ENCODE results near the gene UPF1. TPM values are rescaled to one million over a fixed set of nuclear protein-coding genes. Genes with fewer than 3 reads are reported as not detected.

UPF1 gene
- total RNA-seq, 6 donors from 2014 or later: 68.9 to 157 (median 86.3) TPM

- 79 to 84% methylated on average over 17 of the region's 17 CpGs for WGBS, 2 donors
- Histone ChIP-seq H3K36me3 (peaks cover 34 to 67% (median 63%) of the 10 kb centered on the region in 4 donors), H3K9me3 (no peaks in the 10 kb centered on the region), H3K4me1 (peaks cover 15 to 37% (median 18%) of the 10 kb centered on the region in 4 donors), H3K27me3 (peaks cover 0 to 14% (median 0%) of the 10 kb centered on the region in 4 donors), H3K4me3 (no peak overlapping the region), H3K27ac (no peak overlapping the region)
- ATAC-seq (ENCODE audit: low FRiP score in 2 of 2) (no peak), DNase-seq (no peak)
- TF ChIP-seq POLR2A (IDR thresholded peaks at IDR 0.05) (no peak), POLR2AphosphoS5 (IDR thresholded peaks at IDR 0.05) (no peak), CTCF (IDR thresholded peaks at IDR 0.05) (peak in 2 of 6 experiments; percentile 13 to 24)
Measured at GRCh38 chr19:18866800-18867123, 35.0 kb downstream of the UPF1 start.

DNA sequence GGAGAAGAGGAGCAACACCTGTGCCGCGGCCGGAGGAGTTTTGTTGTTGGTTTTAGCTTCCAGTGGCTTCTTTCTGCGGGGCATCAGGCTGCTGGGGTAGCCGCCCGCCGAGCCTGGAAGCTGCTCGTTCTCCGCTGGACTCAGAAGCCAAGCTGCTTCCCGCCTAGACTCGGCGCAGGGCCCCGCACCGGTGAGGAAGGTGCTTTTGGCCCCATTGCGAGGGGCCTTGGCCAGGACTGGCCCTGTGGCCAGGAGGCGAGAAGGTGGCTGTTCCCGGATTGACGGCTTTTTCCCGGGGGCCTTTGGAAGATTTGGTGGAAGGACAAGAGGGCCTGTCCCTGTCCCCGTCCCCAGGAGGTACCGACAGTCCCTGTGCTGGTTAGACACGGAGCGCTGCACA, 35.4 kb downstream of the UPF1 start:
- ATAC-seq (ENCODE audit: low FRiP score in 2 of 2) (no peak), DNase-seq (peak in 1 of 2 donors; percentile 74)
- TF ChIP-seq CTCF (IDR thresholded peaks at IDR 0.05) (no peak), POLR2A (IDR thresholded peaks at IDR 0.05) (no peak), POLR2AphosphoS5 (IDR thresholded peaks at IDR 0.05) (no peak), EP300 (IDR thresholded peaks at IDR 0.05) (no peak)
- WGBS, 2 donors: 96% methylated on average over 12 to 23 of the region's 23 CpGs
- H3K27ac ChIP-seq: no peak overlapping the region
- H3K27me3 ChIP-seq: peaks cover 0 to 14% (median 0%) of the 10 kb centered on the region in 4 donors
- peaks cover 15 to 37% (median 18%) of the 10 kb centered on the region in 4 donors for H3K4me1 ChIP-seq
- no peak overlapping the region for H3K4me3 ChIP-seq
- peaks cover 29 to 63% (median 59%) of the 10 kb centered on the region in 4 donors for H3K36me3 ChIP-seq
- no peaks in the 10 kb centered on the region for H3K9me3 ChIP-seq

- no peak overlapping the region for H3K27ac ChIP-seq
- H3K4me1 ChIP-seq: peaks cover 15 to 37% (median 18%) of the 10 kb centered on the region in 4 donors
- H3K36me3 ChIP-seq: peaks cover 27 to 57% (median 54%) of the 10 kb centered on the region in 4 donors
- H3K4me3 ChIP-seq: no peak overlapping the region
- no peak for ATAC-seq (ENCODE audit: low FRiP score in 2 of 2)
- TF ChIP-seq CTCF (IDR thresholded peaks at IDR 0.05): no peak
- no peak for TF ChIP-seq POLR2AphosphoS5 (IDR thresholded peaks at IDR 0.05)
- TF ChIP-seq EP300 (IDR thresholded peaks at IDR 0.05): no peak
- TF ChIP-seq POLR2A (IDR thresholded peaks at IDR 0.05): no peak
- peaks cover 0 to 14% (median 0%) of the 10 kb centered on the region in 4 donors for H3K27me3 ChIP-seq
- H3K9me3 ChIP-seq: no peaks in the 10 kb centered on the region
- 89 to 98% methylated on average over 20 to 23 of the region's 23 CpGs for WGBS, 2 donors
- peak in 1 of 2 donors; percentile 59 for DNase-seq
Measured at GRCh38 chr19:18867751-18868150, 36.0 kb downstream of the UPF1 start.

DNA sequence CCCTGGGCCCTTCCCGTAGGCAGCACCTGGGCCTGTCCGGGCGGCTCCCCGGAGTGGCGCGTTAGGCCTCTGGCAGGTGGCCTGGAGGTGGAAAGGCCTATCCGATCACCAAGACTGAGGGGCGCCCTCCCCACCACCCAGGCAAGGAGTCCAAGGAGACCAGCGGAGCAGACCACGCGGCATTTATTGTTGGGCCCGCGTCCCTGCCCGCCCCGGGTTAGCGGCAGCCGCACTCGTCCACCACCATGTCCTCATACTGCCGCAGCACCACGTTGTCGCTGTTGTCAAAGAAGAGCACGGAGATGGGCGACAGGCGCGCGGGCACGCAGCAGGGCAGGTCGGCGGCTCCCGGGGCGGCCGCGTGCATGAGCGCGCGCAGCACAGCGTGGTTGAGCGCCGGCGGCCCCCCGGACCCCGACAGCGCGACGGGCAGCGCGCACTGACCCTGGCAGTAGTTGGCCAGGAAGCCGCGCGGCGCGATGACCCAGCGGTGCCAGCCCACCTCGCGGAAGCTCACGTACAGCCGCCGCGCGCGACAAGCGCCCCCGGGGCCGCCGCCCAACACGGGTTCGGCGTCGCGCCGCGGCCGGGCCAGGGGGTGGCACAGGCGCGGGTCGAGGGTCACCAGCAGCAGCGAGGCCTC, 36.7 kb downstream of the UPF1 start:
- Histone ChIP-seq H3K27me3 (peaks cover 0 to 14% (median 0%) of the 10 kb centered on the region in 4 donors), H3K4me3 (no peak overlapping the region), H3K27ac (no peak overlapping the region), H3K9me3 (no peaks in the 10 kb centered on the region), H3K36me3 (peaks cover 22 to 50% (median 46%) of the 10 kb centered on the region in 4 donors), H3K4me1 (peaks cover 15 to 37% (median 18%) of the 10 kb centered on the region in 4 donors)
- ATAC-seq (ENCODE audit: low FRiP score in 2 of 2) (no peak), DNase-seq (peak in 1 of 2 donors; percentile 68)
- TF ChIP-seq CTCF (IDR thresholded peaks at IDR 0.05) (no peak), POLR2AphosphoS5 (IDR thresholded peaks at IDR 0.05) (no peak), EP300 (IDR thresholded peaks at IDR 0.05) (no peak), POLR2A (IDR thresholded peaks at IDR 0.05) (no peak)
- WGBS, 2 donors: 70 to 80% methylated on average over 37 to 61 of the region's 77 CpGs

Data from upper lobe of left lung (tissue), 6 donors.